ENCODE data around the gene UBR4. TPM values are rescaled to one million over a fixed set of nuclear protein-coding genes. Genes with fewer than 3 reads are reported as not detected.

The UBR4 gene
- 51.3 and 68.7 TPM in 2 replicates for polyA plus RNA-seq (2012; rRNA removed)
- polyA plus RNA-seq (2012; cell fraction: cytosol; rRNA removed) = 25.1 and 30.9 TPM in 2 replicates
- polyA plus RNA-seq (2012; cell fraction: nucleus; rRNA removed) = 403 and 672 TPM in 2 replicates

GRCh38 chr1:19209990-19210771, at the start of gene UBR4:
Gene UBR4, minus strand, starts transcription at chr1:19210266. Its CDS starts 18 bp downstream, at chr1:19210248.
- no peaks in the 10 kb centered on the region for H3K9me3 ChIP-seq
- 1% methylated on average over 27 of the region's 80 CpGs for WGBS (ENCODE audit: low lambda C conversion rate)
- H3K4me3 ChIP-seq (ENCODE audit: low read depth in 2 of 2, low read length in 1 of 2) = peak within 1 kb of the TSS; percentile 87 to 96
- CTCF ChIA-PET = interaction anchor here (0.7 to 2.5 kb wide), 6 partner anchors 14 to 505 kb away, joined by 3 to 6 read pairs (median 4); no protein-coding TSS in a partner anchor
- H3K79me2 ChIP-seq (ENCODE audit: insufficient read depth) = peaks cover 100% of the 10 kb centered on the region
- peak within 1 kb of the TSS; percentile 83 for H3K4me2 ChIP-seq
- H3K27ac ChIP-seq (ENCODE audit: low read depth in 2 of 2, low read length in 1 of 2) = peak within 1 kb of the TSS; percentile 78 to 86
- peak within 1 kb of the TSS; percentile 82 for H3K9ac ChIP-seq
- peaks cover 15 to 29% of the 10 kb centered on the region in 2 experiments for H3K36me3 ChIP-seq (replicated peaks in 1 of 2; ENCODE audit: control insufficient read depth in 1 of 2, insufficient read depth in 2 of 2, low read length in 1 of 2)
- peaks cover 22 to 25% of the 10 kb centered on the region in 2 experiments; a peak in 3 of 4 replicates for H3K4me1 ChIP-seq (ENCODE audit: control insufficient read depth in 1 of 2, insufficient read depth in 2 of 2, low read depth in 1 of 2, low read length in 1 of 2)
- peaks cover 16% of the 10 kb centered on the region for H3F3A ChIP-seq (replicated peaks; ENCODE audit: insufficient read depth)
- peak; percentile 96 for DNase-seq
- H3K9me2 ChIP-seq = no peaks in the 10 kb centered on the region
- H3K27me3 ChIP-seq (ENCODE audit: insufficient read depth) = no peaks in the 10 kb centered on the region
- H4K20me1 ChIP-seq (ENCODE audit: insufficient read depth) = peaks cover 43% of the 10 kb centered on the region
- POLR2A ChIA-PET = interaction anchor here (1.0 to 1.7 kb wide), 2 partner anchors 9 to 41 kb away, joined by 3 to 4 read pairs; partner anchors contain the start of gene EMC1
- H2AFZ ChIP-seq (ENCODE audit: low read depth) = peak within 1 kb of the TSS; percentile 89; the same call in 1 of the 2 replicates
- TF ChIP-seq RCOR1 (IDR thresholded peaks at IDR 0.05; ENCODE audit: low read length) (no peak; the same call in 1 of the 2 replicates), SIN3A (IDR thresholded peaks at IDR 0.05; ENCODE audit: borderline replicate concordance, low read depth, low read length) (peak; percentile 69; the same call in 1 of the 2 replicates), NRF1 (IDR thresholded peaks at IDR 0.05; ENCODE audit: low read depth, low read length) (peak; percentile 78), TCF12 (IDR thresholded peaks at IDR 0.05) (no peak), CHD2 (IDR thresholded peaks at IDR 0.05; ENCODE audit: low read length, partially characterized antibody) (peak; percentile 74), RXRA (IDR thresholded peaks at IDR 0.05; ENCODE audit: borderline replicate concordance, low read depth) (no peak), POLR2AphosphoS5 (IDR thresholded peaks at IDR 0.05; ENCODE audit: low read depth, low read length) (peak; percentile 66), TEAD4 (IDR thresholded peaks at IDR 0.05; ENCODE audit: borderline replicate concordance, insufficient read depth) (0 out of 2 replicates have a peak, but pooled peaks have one; percentile 32), FOXJ3 (CRISPR knock-in tag; IDR thresholded peaks at IDR 0.05) (no peak), GATA2 (CRISPR knock-in tag; IDR thresholded peaks at IDR 0.05) (no peak), NFIC (IDR thresholded peaks at IDR 0.05; ENCODE audit: borderline replicate concordance) (no peak), EZH2phosphoT487 (IDR thresholded peaks at IDR 0.05; ENCODE audit: borderline replicate concordance, low read depth) (no peak), MXI1 (IDR thresholded peaks at IDR 0.05; ENCODE audit: low read depth, low read length) (peak; percentile 92), EP300 (IDR thresholded peaks at IDR 0.05; ENCODE audit: borderline replicate concordance in 1 of 2, low read depth in 1 of 2, low read length in 1 of 2) (0 out of 4 replicates have a peak, but pooled peaks of 1 of the 2 experiments have one; percentile 4), RAD21 (IDR thresholded peaks at IDR 0.05; ENCODE audit: low read length) (no peak), ELF1 (IDR thresholded peaks at IDR 0.05) (peak; percentile 61; the same call in 1 of the 2 replicates), MEF2A (IDR thresholded peaks at IDR 0.05; ENCODE audit: borderline replicate concordance, low read depth) (no peak), JUND (IDR thresholded peaks at IDR 0.05) (no peak), GABPA (IDR thresholded peaks at IDR 0.05; ENCODE audit: low read depth) (peak; percentile 88), RFX5 (IDR thresholded peaks at IDR 0.05; ENCODE audit: low read length) (no peak), CTCF (IDR thresholded peaks at IDR 0.05) (no peak), FOXM1 (IDR thresholded peaks at IDR 0.05; ENCODE audit: low read depth) (no peak), YY1 (IDR thresholded peaks at IDR 0.05; ENCODE audit: low read depth) (peak; percentile 86)
- TF ChIP-seq, protein P1, sequence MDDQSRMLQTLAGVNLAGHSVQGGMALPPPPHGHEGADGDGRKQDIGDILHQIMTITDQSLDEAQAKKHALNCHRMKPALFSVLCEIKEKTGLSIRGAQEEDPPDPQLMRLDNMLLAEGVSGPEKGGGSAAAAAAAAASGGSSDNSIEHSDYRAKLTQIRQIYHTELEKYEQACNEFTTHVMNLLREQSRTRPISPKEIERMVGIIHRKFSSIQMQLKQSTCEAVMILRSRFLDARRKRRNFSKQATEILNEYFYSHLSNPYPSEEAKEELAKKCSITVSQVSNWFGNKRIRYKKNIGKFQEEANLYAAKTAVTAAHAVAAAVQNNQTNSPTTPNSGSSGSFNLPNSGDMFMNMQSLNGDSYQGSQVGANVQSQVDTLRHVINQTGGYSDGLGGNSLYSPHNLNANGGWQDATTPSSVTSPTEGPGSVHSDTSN (IDR thresholded peaks at IDR 0.05) = no peak
- TF ChIP-seq, protein P2, sequence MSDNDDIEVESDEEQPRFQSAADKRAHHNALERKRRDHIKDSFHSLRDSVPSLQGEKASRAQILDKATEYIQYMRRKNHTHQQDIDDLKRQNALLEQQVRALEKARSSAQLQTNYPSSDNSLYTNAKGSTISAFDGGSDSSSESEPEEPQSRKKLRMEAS (IDR thresholded peaks at IDR 0.05; ENCODE audit: low read depth) = peak; percentile 83
- TF ChIP-seq, protein P3, sequence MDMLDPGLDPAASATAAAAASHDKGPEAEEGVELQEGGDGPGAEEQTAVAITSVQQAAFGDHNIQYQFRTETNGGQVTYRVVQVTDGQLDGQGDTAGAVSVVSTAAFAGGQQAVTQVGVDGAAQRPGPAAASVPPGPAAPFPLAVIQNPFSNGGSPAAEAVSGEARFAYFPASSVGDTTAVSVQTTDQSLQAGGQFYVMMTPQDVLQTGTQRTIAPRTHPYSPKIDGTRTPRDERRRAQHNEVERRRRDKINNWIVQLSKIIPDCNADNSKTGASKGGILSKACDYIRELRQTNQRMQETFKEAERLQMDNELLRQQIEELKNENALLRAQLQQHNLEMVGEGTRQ (IDR thresholded peaks at IDR 0.05; ENCODE audit: borderline replicate concordance, low read depth, low read length) = no peak
- TF ChIP-seq, protein P4, sequence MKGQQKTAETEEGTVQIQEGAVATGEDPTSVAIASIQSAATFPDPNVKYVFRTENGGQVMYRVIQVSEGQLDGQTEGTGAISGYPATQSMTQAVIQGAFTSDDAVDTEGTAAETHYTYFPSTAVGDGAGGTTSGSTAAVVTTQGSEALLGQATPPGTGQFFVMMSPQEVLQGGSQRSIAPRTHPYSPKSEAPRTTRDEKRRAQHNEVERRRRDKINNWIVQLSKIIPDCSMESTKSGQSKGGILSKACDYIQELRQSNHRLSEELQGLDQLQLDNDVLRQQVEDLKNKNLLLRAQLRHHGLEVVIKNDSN (IDR thresholded peaks at IDR 0.05; ENCODE audit: borderline replicate concordance, low read depth) = 0 out of 2 replicates have a peak, but pooled peaks have one; percentile 9
- TF ChIP-seq, protein P5, sequence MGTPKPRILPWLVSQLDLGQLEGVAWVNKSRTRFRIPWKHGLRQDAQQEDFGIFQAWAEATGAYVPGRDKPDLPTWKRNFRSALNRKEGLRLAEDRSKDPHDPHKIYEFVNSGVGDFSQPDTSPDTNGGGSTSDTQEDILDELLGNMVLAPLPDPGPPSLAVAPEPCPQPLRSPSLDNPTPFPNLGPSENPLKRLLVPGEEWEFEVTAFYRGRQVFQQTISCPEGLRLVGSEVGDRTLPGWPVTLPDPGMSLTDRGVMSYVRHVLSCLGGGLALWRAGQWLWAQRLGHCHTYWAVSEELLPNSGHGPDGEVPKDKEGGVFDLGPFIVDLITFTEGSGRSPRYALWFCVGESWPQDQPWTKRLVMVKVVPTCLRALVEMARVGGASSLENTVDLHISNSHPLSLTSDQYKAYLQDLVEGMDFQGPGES (IDR thresholded peaks at IDR 0.05; ENCODE audit: low read depth, low read length) = no peak
